ENCODE measurements around the gene BRSK2.

Gene BRSK2

DNA sequence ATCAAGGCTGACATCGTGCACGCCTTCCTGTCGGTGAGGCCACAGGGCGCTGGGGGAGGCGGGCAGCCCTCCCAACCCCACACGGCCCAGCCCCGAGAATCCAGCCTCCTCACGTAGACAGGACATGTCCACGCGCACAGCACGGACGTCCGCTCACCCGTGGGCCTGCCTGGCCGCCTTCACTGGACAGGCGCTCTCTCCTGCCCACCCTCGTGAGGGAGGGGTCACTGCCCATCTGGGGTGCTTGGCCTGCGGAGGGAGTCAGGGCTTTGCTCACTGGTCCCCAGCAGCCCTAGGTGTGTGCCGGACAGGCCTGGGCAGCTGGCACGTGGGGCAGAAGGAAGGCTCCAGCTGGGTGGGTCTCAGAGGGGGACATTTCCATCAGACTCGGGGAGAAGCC lies 64.8 kb downstream of the BRSK2 start:
- no peak for ATAC-seq

GRCh38 chr11:1455032-1455762 lies 65.5 kb downstream of the BRSK2 start:
- ATAC-seq = no peak

DNA sequence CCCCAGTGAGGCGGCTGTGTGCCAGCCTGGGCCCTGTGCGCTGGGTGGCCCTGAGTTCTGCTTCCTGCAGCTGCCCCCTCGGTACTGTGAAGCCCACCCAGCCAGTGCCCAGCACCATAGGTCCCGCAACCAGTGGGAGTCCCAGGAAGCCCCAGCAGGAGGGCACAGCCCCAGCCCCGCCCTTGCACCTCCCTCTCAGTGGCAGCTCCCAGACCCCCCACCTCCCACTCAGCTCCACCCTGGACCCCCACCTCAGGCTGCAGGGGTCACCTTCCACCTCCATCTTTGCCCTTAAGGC lies 66.0 kb downstream of the BRSK2 start:
- no peak for ATAC-seq

- ATAC-seq = no peak
Measured at GRCh38 chr11:1456176-1456575, 66.4 kb downstream of the BRSK2 start.

GRCh38 chr11:1456596-1457325 lies 67.0 kb downstream of the BRSK2 start:
- ATAC-seq = no peak

DNA sequence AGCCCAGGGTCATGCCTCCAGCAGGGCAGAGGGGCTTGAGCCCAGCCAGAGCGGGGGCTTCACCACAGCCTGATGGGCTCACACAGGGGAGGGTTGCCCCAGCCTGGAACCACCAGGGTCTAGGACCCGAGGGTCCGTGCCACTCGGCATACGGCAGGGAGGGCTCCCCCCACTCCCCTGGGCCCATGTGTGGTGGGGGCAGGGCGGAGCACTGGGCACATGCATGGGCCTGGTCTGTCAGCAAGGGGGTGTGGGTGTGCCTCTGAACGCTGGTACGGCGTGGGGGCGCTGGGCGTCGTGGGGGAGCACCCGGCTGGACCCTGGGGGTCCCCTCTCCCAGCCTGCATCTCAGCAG lies 67.6 kb downstream of the BRSK2 start:
- no peak for ATAC-seq

- ATAC-seq = no peak
Measured at GRCh38 chr11:1457856-1458255, 68.1 kb downstream of the BRSK2 start.

GRCh38 chr11:1458340-1459218 lies 68.8 kb downstream of the BRSK2 start:
- no peak for ATAC-seq

DNA sequence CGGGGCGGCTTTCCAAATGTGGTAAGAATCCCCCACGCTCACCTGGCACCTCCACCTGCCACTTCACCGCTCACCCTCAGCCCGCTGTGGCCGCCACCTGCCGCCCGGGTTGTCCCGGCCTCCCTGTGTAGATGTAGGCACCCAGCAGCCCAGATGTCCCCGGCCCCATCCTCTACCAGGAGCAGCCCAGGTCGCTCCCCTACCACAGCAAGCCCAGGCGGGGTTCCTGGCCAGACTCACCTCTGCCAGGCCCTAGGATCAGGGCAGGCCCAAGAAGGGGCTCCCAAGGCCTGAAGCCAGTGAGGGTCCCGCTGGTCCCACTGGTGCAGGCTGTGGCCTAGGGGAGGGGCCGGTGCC lies 69.5 kb downstream of the BRSK2 start:
- ATAC-seq = no peak

- no peak for ATAC-seq
Measured at GRCh38 chr11:1459764-1460395, 70.1 kb downstream of the BRSK2 start.

GRCh38 chr11:1460396-1460985 lies 70.8 kb downstream of the BRSK2 start:
- ATAC-seq = no peak

DNA sequence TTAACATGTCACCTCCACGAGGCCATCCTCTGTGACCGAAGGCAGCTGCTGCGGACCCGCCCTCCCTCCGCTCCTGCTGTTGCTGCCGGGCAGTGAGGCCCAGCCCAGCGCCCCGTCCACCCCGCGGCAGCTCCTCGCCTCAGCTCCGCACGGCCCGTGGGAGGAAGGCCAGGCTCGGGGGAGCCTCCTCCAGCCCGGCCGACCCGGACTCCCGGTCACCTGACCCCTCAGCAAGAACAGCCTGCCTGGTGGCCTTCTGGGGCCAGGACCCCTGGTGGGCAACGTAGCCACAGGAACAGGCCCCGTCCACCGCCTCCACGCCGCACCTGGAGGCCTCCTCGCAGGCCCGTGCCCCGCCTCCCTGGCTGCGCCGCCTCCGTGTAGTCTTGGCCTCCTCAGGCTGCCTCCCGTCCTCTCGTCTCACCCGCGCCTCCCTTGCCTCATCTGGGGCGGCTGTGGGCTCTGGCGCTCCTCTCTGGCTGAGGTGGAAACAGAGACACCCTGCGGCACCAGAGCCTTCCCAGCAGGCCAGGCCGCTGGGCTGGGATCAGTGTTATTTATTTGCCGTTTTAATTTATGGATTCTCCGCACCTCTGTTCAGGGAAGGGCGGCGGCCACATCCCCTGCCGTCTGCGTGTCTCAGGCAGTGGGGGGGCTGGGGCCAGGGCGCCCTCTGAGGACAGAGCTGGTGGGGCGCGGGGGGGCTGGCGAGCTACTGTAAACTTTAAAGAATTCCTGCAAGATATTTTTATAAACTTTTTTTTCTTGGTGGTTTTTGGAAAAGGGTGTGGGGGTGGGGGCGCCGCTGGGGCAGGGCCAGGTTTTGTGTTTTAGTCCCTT lies 71.5 kb downstream of the BRSK2 start:
- no peak for ATAC-seq

DNA sequence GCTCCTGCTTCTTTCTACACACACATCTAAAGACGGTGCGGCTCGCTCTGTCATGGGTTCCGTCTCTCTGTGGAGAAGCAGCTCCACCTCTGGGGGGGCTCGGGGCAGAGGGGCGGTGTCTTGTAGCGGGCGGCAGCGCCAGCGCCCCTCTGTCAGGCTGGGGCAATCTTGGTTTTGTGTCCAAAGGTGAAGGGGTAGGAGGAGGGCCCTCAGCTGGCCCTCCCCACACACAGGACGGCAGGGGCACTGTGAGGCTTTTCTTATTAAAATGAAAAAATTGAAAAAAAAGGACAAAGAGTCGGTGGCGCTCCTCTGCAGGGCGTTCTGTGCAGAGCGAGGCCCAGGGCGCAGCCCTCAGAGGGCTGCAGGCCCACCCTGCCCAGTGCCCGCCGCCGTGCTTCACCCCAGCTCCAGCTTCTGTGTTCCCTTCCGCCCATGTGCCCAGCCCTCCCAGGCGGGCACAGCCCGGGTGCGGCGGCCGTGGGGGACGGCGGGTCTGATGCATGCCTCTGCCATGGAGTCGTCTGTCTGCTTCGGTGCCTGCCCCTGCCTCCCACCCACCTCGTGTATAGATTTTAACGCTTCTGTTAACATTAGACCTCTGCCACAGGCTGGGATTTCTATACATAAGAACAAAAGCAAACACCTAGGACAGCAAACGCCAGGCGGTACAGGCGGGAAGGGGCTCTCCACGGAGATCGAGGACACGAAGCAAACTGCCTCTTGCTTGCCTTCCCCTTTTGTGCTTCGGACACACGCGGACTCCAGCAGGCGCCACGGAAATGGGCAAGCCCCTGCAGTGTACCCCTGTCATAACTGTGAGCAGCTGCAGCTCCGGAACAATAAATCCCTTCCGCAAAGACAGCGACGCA lies 72.3 kb downstream of the BRSK2 start:
- no peak for ATAC-seq

GRCh38 chr11:1462698-1462975 lies 72.9 kb downstream of the BRSK2 start:
- ATAC-seq = no peak

- ATAC-seq = no peak
Measured at GRCh38 chr11:1463056-1463455, 73.3 kb downstream of the BRSK2 start.

DNA sequence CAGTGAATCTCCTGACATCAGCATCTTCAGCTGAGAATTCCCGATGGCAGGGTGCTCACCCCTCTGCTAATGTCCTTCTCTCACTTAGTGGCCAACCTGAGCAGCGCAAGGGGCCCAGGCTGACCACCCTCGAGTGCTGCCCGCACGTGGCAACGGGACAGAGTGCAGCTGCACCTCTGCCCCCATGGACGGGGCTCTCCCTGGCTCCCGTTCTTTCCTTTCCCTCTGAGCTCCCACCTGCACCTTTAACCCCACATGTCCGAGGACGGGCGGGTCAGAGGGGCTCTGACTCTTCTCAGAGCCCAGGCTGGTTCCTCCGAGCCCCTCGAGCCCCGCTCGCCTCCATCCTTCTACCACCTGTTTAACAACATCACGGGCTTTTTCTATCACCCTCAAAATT lies 77.0 kb downstream of the BRSK2 start:
- no peak for ATAC-seq

GRCh38 chr11:1467270-1467669 lies 77.5 kb downstream of the BRSK2 start:
- ATAC-seq = no peak

GRCh38 chr11:1468002-1468401 lies 78.3 kb downstream of the BRSK2 start:
- ATAC-seq = no peak

DNA sequence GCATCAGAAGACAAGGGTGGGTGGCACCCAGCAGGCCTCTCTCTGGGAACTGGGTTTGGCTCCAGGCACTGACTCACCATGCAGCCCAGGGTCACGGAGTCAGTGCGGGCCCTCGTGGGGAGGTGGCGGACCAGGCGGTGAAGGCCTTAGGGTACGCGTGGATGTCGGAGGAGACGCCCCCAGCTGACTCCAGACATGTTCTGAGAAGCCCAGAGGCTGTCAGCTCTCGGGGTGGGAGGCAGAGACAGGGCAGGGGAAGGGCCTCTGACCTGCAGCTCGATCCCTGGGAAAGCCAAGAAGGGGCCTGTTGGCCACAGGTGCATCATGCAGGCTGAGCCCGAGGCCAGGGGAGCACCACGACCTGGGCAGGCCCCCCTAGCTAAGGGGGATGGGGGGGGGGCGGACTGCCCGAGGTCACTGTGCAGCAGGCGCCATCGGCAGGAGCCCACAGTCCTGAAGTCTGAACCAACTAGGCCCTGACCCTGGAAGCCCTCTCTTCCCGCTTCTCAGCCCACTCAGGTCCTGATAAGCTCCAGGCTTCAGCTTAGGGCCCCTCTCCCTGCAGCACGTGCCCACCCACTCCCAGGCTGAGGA lies 78.8 kb downstream of the BRSK2 start:
- ATAC-seq = no peak

DNA sequence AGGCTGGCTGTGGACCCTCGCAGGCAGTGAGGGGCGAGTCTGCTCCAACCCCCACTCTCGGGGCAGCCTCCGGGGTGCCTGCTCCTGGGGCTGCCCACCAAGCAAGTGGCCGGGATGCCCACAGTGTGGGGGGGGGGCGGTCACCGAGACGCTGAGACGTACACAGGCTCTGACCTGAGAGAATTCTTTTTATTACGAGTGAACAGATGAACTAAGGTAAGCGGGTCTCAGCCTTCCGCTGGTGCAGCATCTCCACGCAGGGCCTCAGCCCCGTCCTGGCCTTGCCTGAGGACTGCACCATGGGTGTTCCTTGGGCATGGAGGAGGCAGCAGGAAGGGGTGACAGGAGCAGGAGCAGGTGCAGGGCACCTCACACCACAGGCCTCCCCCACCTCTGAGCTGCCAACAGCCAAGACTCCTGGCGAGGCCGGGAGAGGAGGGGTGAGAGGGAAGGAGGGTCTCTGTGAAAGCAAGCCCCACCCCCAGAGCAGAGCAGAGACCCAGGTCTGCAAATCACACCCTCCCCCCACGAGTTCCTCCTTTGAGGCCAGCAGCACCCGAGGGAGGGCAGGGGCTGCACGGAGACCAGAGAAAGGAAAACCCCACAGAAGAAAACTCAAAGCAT lies 79.7 kb downstream of the BRSK2 start:
- ATAC-seq = no peak
